DOHH2 (cell line): Measurements from ENCODE around the gene CTDSP1.

ENCODE experiments used
- H3F3A ChIP-seq: fragments of 200-600 bp; sonication (generic), shearing (Covaris generic); 2 replicates; pipeline ENCODE4 v1.6.0; 2016; ENCODE audit warnings: antibody characterized with exemption, mild to moderate bottlenecking; ENCODE audit not compliant: control insufficient read depth, insufficient read depth
- H3K27ac ChIP-seq: fragments of 200-600 bp; sonication (generic); 2 replicates; pipeline ENCODE4 v1.5.1; 2014; ENCODE audit warnings: low read depth, mild to moderate bottlenecking, low read length, moderate library complexity
- H3K27me3 ChIP-seq: fragments of 200-600 bp; sonication (generic); 2 replicates; pipeline ENCODE4 v1.6.1; 2014; ENCODE audit warnings: mild to moderate bottlenecking, low read length, mixed read lengths; ENCODE audit not compliant: control insufficient read depth
- H3K36me3 ChIP-seq: fragments of 200-600 bp; sonication (generic); 2 replicates; pipeline ENCODE4 v1.6.1; 2014; ENCODE audit warnings: mild to moderate bottlenecking, low read length, moderate library complexity, mixed read lengths; ENCODE audit not compliant: control insufficient read depth
- H3K4me1 ChIP-seq: fragments of 200-600 bp; sonication (generic); 2 replicates; pipeline ENCODE4 v1.6.1; 2014; ENCODE audit warnings: mild to moderate bottlenecking, low read length, mixed read lengths; ENCODE audit not compliant: control insufficient read depth
- H3K4me2 ChIP-seq: fragments of 200-600 bp; sonication (generic); 2 replicates; pipeline ENCODE4 v1.6.0; 2014; ENCODE audit warnings: mild to moderate bottlenecking, low read length, moderate library complexity
- H3K4me3 ChIP-seq: fragments of 200-600 bp; sonication (generic); 2 replicates; pipeline ENCODE4 v1.5.1; 2014; ENCODE audit warnings: mild to moderate bottlenecking, low read length, mixed read lengths
- H3K79me2 ChIP-seq: fragments of 200-600 bp; sonication (generic); 2 replicates; pipeline ENCODE4 v1.6.1; 2014; ENCODE audit warnings: mild to moderate bottlenecking, low read length, mixed read lengths; ENCODE audit not compliant: control insufficient read depth
- H3K9me2 ChIP-seq: fragments of 200-600 bp; sonication (generic); replicated peaks from 2 replicates; pipeline ENCODE4 v1.6.1; 2014; ENCODE audit warnings: mild to moderate bottlenecking, low read length, mixed read lengths; ENCODE audit not compliant: control insufficient read depth
- H3K9me3 ChIP-seq: fragments of 200-600 bp; sonication (generic); 2 replicates; pipeline ENCODE4 v1.6.1; 2014; ENCODE audit warnings: antibody characterized with exemption, low read length, mixed read lengths; ENCODE audit not compliant: control insufficient read depth, insufficient read depth
- H4K20me1 ChIP-seq: fragments of 200-600 bp; sonication (generic); 2 replicates; pipeline ENCODE4 v1.6.0; 2014; ENCODE audit warnings: low read depth, mild to moderate bottlenecking, antibody characterized with exemption, low read length, moderate library complexity; ENCODE audit not compliant: control insufficient read depth, insufficient read depth
- CTCF ChIP-seq: fragments of 200-600 bp; sonication (generic); IDR thresholded peaks from one replicate; pipeline ENCODE4 v1.5.1; 2014; ENCODE audit warnings: antibody characterized with exemption, mild to moderate bottlenecking, low read depth, low read length; ENCODE audit not compliant: poor library complexity, severe bottlenecking
- EZH2phosphoT487 ChIP-seq: fragments of 200-600 bp; sonication (generic); IDR thresholded peaks from 2 replicates; pipeline ENCODE4 v1.6.1; 2017; ENCODE audit warnings: borderline replicate concordance, mild to moderate bottlenecking, antibody characterized with exemption, low read length, moderate library complexity, mixed read lengths

CTDSP1 gene

GRCh38 chr2:218452079-218452478 is 52.4 kb downstream of the CTDSP1 start:
- H3K4me1 ChIP-seq, result peaks cover 4% of the 10 kb centered on the region
- H4K20me1 ChIP-seq, result no peaks in the 10 kb centered on the region
- no peaks in the 10 kb centered on the region for H3K9me2 ChIP-seq
- peaks cover 71% of the 10 kb centered on the region for H3K36me3 ChIP-seq
- no peaks in the 10 kb centered on the region for H3K27me3 ChIP-seq
- TF ChIP-seq EZH2phosphoT487 (no peak), CTCF (no peak)
- H3K4me2 ChIP-seq, result no peak overlapping the region
- H3K79me2 ChIP-seq, result no peaks in the 10 kb centered on the region
- 0 out of 2 replicates have a peak, but pooled peaks cover 7% of the 10 kb centered on the region for H3K9me3 ChIP-seq
- no peak overlapping the region for H3K4me3 ChIP-seq
- H3F3A ChIP-seq, result no peaks in the 10 kb centered on the region
- no peak overlapping the region for H3K27ac ChIP-seq
